Mesendoderm (in vitro differentiated cells): ENCODE data around the gene HRK.

ENCODE experiments used
- DNase-seq: peaks from one replicate; pipeline ENCODE4 v3.0.0; 2013
- H2AK5ac ChIP-seq: 2 replicates; pipeline ENCODE4 v1.6.1; 2013; ENCODE audit warnings: low read length, inconsistent platforms
- H2BK120ac ChIP-seq: 2 replicates; pipeline ENCODE4 v1.6.1; 2013; ENCODE audit warnings: low read depth, mild to moderate bottlenecking, low read length, moderate library complexity, mixed read lengths
- H2BK15ac ChIP-seq: replicated peaks from 2 replicates; pipeline ENCODE4 v1.6.1; 2013; ENCODE audit warnings: low read depth, mild to moderate bottlenecking, moderate library complexity
- H2BK5ac ChIP-seq: 2 replicates; pipeline ENCODE4 v1.6.1; 2013; ENCODE audit warnings: low read length, inconsistent platforms
- H3K18ac ChIP-seq: 2 replicates; pipeline ENCODE4 v1.6.1; 2013; ENCODE audit warnings: mild to moderate bottlenecking, low read length, mixed read lengths
- H3K23ac ChIP-seq: one replicate; pipeline ENCODE4 v1.6.1; 2013; ENCODE audit warnings: low read length
- H3K27ac ChIP-seq: 2 replicates; pipeline ENCODE4 v1.5.1; 2013; ENCODE audit warnings: low read depth, mild to moderate bottlenecking, inconsistent platforms, low read length, moderate library complexity
- H3K27me3 ChIP-seq: 2 replicates; pipeline ENCODE4 v1.6.1; 2013; ENCODE audit warnings: low read length, control low read depth, mild to moderate bottlenecking, inconsistent platforms; ENCODE audit not compliant: insufficient read depth, poor library complexity
- H3K36me3 ChIP-seq: 2 replicates; pipeline ENCODE4 v1.6.1; 2013; ENCODE audit warnings: low read length, inconsistent platforms; ENCODE audit not compliant: control insufficient read depth, insufficient read depth
- H3K4ac ChIP-seq: one replicate; pipeline ENCODE4 v1.6.1; 2013; ENCODE audit warnings: low read depth, mild to moderate bottlenecking, low read length, moderate library complexity
- H3K4me1 ChIP-seq: 2 replicates; pipeline ENCODE4 v1.6.1; 2013; ENCODE audit warnings: low read depth, low read length, inconsistent platforms; ENCODE audit not compliant: control insufficient read depth
- H3K4me2 ChIP-seq: 2 replicates; pipeline ENCODE4 v1.6.1; 2013; ENCODE audit warnings: low read length
- H3K4me3 ChIP-seq: 2 replicates; pipeline ENCODE4 v1.5.1; 2013; ENCODE audit warnings: mild to moderate bottlenecking, low read length
- H3K56ac ChIP-seq: one replicate; pipeline ENCODE4 v1.6.1; 2013; ENCODE audit warnings: low read length
- H3K79me1 ChIP-seq: 2 replicates; pipeline ENCODE4 v1.6.1; 2013; ENCODE audit warnings: low read length, inconsistent platforms
- H3K79me2 ChIP-seq: 2 replicates; pipeline ENCODE4 v1.6.1; 2013; ENCODE audit warnings: mild to moderate bottlenecking, low read length; ENCODE audit not compliant: control insufficient read depth, insufficient read depth
- H3K9ac ChIP-seq: 2 replicates; pipeline ENCODE4 v1.6.1; 2013; ENCODE audit warnings: low read length, inconsistent platforms
- H4K5ac ChIP-seq: one replicate; pipeline ENCODE4 v1.6.1; 2013; ENCODE audit warnings: low read length
- H4K8ac ChIP-seq: one replicate; pipeline ENCODE4 v1.6.1; 2013; ENCODE audit warnings: low read depth, mild to moderate bottlenecking, control low read depth, low read length, moderate library complexity
- WGBS: extraction: QIAGEN DNeasy Blood & Tissue Kit; methylation state at CpG from one replicate; pipeline ENCODE4 v1.1.7; 2013; ENCODE audit warnings: low lambda C conversion rate, missing lambda C conversion rate; ENCODE audit not compliant: insufficient coverage; ENCODE audit errors: extremely low coverage; 5-methylcytosine and 5-hydroxymethylcytosine counted together

The HRK gene

GRCh38 chr12:116906285-116906684 is 25.0 kb upstream of the HRK start:
- no peak overlapping the region for H4K5ac ChIP-seq
- H3K23ac ChIP-seq: no peak overlapping the region
- no peak for DNase-seq
- H3K4me1 ChIP-seq: no peaks in the 10 kb centered on the region
- no CpG with 5 or more reads among the region's 4 CpGs for whole genome bisulfite sequencing
- no peak overlapping the region for H4K8ac ChIP-seq
- no peak overlapping the region for H3K9ac ChIP-seq
- peaks cover under 1% of the 10 kb centered on the region for H3K79me2 ChIP-seq
- H2BK120ac ChIP-seq: no peak overlapping the region
- no peaks in the 10 kb centered on the region for H3K27me3 ChIP-seq
- no peak overlapping the region for H3K4me3 ChIP-seq
- H3K4me2 ChIP-seq: no peak overlapping the region
- H2BK5ac ChIP-seq: no peak overlapping the region
- no peak overlapping the region for H2BK15ac ChIP-seq
- no peak overlapping the region for H3K56ac ChIP-seq
- H3K79me1 ChIP-seq: peaks cover under 1% of the 10 kb centered on the region
- H3K4ac ChIP-seq: no peak overlapping the region
- no peak overlapping the region for H2AK5ac ChIP-seq
- no peak overlapping the region for H3K27ac ChIP-seq
- no peak overlapping the region for H3K18ac ChIP-seq
- H3K36me3 ChIP-seq: no peaks in the 10 kb centered on the region

GRCh38 chr12:116903818-116904217 is 22.6 kb upstream of the HRK start:
- no peak for DNase-seq
- no peaks in the 10 kb centered on the region for H3K36me3 ChIP-seq

GRCh38 chr12:116901612-116902011 is 20.4 kb upstream of the HRK start:
- Histone ChIP-seq H4K8ac (no peak overlapping the region), H3K9ac (no peak overlapping the region), H2AK5ac (no peak overlapping the region), H3K27me3 (no peaks in the 10 kb centered on the region), H3K18ac (no peak overlapping the region), H2BK120ac (no peak overlapping the region), H3K56ac (no peak overlapping the region), H3K23ac (no peak overlapping the region), H3K4me3 (no peak overlapping the region), H2BK15ac (no peak overlapping the region), H3K4me2 (no peak overlapping the region), H3K36me3 (no peaks in the 10 kb centered on the region), H3K4me1 (no peaks in the 10 kb centered on the region), H3K4ac (no peak overlapping the region), H4K5ac (no peak overlapping the region), H3K27ac (no peak overlapping the region), H3K79me1 (no peaks in the 10 kb centered on the region), H2BK5ac (no peak overlapping the region), H3K79me2 (no peaks in the 10 kb centered on the region)
- no peak for DNase-seq
- no CpG with 5 or more reads among the region's 2 CpGs for WGBS

More at GRCh38 chr12:116903818-116904217, 22.6 kb upstream of the HRK start:
- no peak overlapping the region for H3K4me3 ChIP-seq
- no peak overlapping the region for H4K5ac ChIP-seq
- H3K27ac ChIP-seq: no peak overlapping the region
- H3K79me2 ChIP-seq: no peaks in the 10 kb centered on the region
- H2BK120ac ChIP-seq: no peak overlapping the region
- no peak overlapping the region for H3K9ac ChIP-seq
- no peak overlapping the region for H3K4me2 ChIP-seq
- no peak overlapping the region for H3K18ac ChIP-seq
- no peak overlapping the region for H4K8ac ChIP-seq
- H2AK5ac ChIP-seq: no peak overlapping the region
- H2BK5ac ChIP-seq: no peak overlapping the region
- no peak overlapping the region for H3K23ac ChIP-seq
- H3K27me3 ChIP-seq: no peaks in the 10 kb centered on the region
- no CpG with 5 or more reads among the region's 4 CpGs for WGBS
- no peaks in the 10 kb centered on the region for H3K4me1 ChIP-seq
- no peak overlapping the region for H2BK15ac ChIP-seq
- H3K56ac ChIP-seq: no peak overlapping the region
- no peak overlapping the region for H3K4ac ChIP-seq
- no peaks in the 10 kb centered on the region for H3K79me1 ChIP-seq

GRCh38 chr12:116898669-116899068 is 17.4 kb upstream of the HRK start:
- Histone ChIP-seq H3K56ac (no peak overlapping the region), H3K18ac (no peak overlapping the region), H3K9ac (no peak overlapping the region), H3K36me3 (no peaks in the 10 kb centered on the region), H3K4me1 (no peaks in the 10 kb centered on the region), H4K8ac (no peak overlapping the region), H3K4me3 (no peak overlapping the region), H3K79me1 (no peaks in the 10 kb centered on the region), H3K4me2 (no peak overlapping the region), H3K4ac (no peak overlapping the region), H3K27ac (no peak overlapping the region), H3K27me3 (no peaks in the 10 kb centered on the region), H2BK120ac (no peak overlapping the region), H2AK5ac (no peak overlapping the region), H4K5ac (no peak overlapping the region), H2BK15ac (no peak overlapping the region), H2BK5ac (no peak overlapping the region), H3K79me2 (no peaks in the 10 kb centered on the region), H3K23ac (no peak overlapping the region)
- DNase-seq: no peak
- no CpG with 5 or more reads among the region's 3 CpGs for WGBS

GRCh38 chr12:116897476-116897875 is 16.2 kb upstream of the HRK start:
- no CpG with 5 or more reads among the region's 4 CpGs for WGBS
- H3K23ac ChIP-seq: no peak overlapping the region
- no peaks in the 10 kb centered on the region for H3K4me1 ChIP-seq
- H3K27me3 ChIP-seq: no peaks in the 10 kb centered on the region
- DNase-seq: no peak
- H4K5ac ChIP-seq: no peak overlapping the region
- H4K8ac ChIP-seq: no peak overlapping the region
- H2BK15ac ChIP-seq: no peak overlapping the region
- no peaks in the 10 kb centered on the region for H3K36me3 ChIP-seq
- no peak overlapping the region for H3K9ac ChIP-seq
- H3K4me2 ChIP-seq: no peak overlapping the region
- H3K27ac ChIP-seq: no peak overlapping the region
- no peak overlapping the region for H2BK120ac ChIP-seq
- no peak overlapping the region for H2BK5ac ChIP-seq
- H2AK5ac ChIP-seq: no peak overlapping the region
- no peak overlapping the region for H3K18ac ChIP-seq
- H3K79me2 ChIP-seq: no peaks in the 10 kb centered on the region
- H3K4me3 ChIP-seq: no peak overlapping the region
- H3K79me1 ChIP-seq: no peaks in the 10 kb centered on the region
- no peak overlapping the region for H3K4ac ChIP-seq
- no peak overlapping the region for H3K56ac ChIP-seq

- Histone ChIP-seq H3K23ac (no peak overlapping the region), H3K56ac (no peak overlapping the region), H3K4me1 (no peaks in the 10 kb centered on the region), H3K79me1 (no peaks in the 10 kb centered on the region), H3K4me3 (no peak overlapping the region), H4K8ac (no peak overlapping the region), H3K4ac (no peak overlapping the region), H2AK5ac (no peak overlapping the region), H2BK15ac (no peak overlapping the region), H3K27me3 (no peaks in the 10 kb centered on the region), H2BK5ac (no peak overlapping the region), H3K27ac (no peak overlapping the region), H4K5ac (no peak overlapping the region), H3K18ac (no peak overlapping the region), H3K79me2 (no peaks in the 10 kb centered on the region), H3K9ac (no peak overlapping the region), H3K4me2 (no peak overlapping the region), H3K36me3 (no peaks in the 10 kb centered on the region), H2BK120ac (no peak overlapping the region)
- no peak for DNase-seq
- no CpG with 5 or more reads among the region's 7 CpGs for WGBS
Observed at GRCh38 chr12:116896411-116896924, 15.2 kb upstream of the HRK start.
